MM.1S (cell line): Measurements from ENCODE around the gene ISL1.

Experiments used
- DNase-seq: peaks from one replicate; pipeline ENCODE4 v3.0.0-alpha.2; 2015
- H2AFZ ChIP-seq: fragments of 300-600 bp; sonication (generic); 2 replicates; pipeline ENCODE4 v1.6.0; 2016; ENCODE audit warnings: antibody characterized with exemption, low read length
- H3F3A ChIP-seq: fragments of 300-600 bp; sonication (generic); 2 replicates; pipeline ENCODE4 v1.6.1; 2016; ENCODE audit warnings: mild to moderate bottlenecking, antibody characterized with exemption, low read length, moderate library complexity, mixed read lengths; ENCODE audit not compliant: insufficient read depth
- H3K27ac ChIP-seq: fragments of 300-600 bp; sonication (generic); 2 replicates; pipeline ENCODE4 v1.5.1; 2016; ENCODE audit warnings: mild to moderate bottlenecking, low read length
- H3K27me3 ChIP-seq: fragments of 300-600 bp; sonication (generic); replicated peaks from 2 replicates; pipeline ENCODE4 v1.6.0; 2016; ENCODE audit warnings: low read length; ENCODE audit not compliant: insufficient read depth
- H3K36me3 ChIP-seq: fragments of 300-600 bp; sonication (generic); replicated peaks from 2 replicates; pipeline ENCODE4 v1.6.1; 2016; ENCODE audit warnings: mild to moderate bottlenecking, low read length, mixed read lengths; ENCODE audit not compliant: insufficient read depth
- H3K4me1 ChIP-seq: fragments of 300-600 bp; sonication (generic); 2 replicates; pipeline ENCODE4 v1.6.1; 2016; ENCODE audit warnings: low read length, mixed read lengths
- H3K4me2 ChIP-seq: fragments of 300-600 bp; sonication (generic); 2 replicates; pipeline ENCODE4 v1.6.0; 2016; ENCODE audit warnings: low read depth, low read length
- H3K4me3 ChIP-seq: fragments of 300-600 bp; sonication (generic); 2 replicates; pipeline ENCODE4 v1.5.1; 2016; ENCODE audit warnings: low read length, mixed read lengths
- H3K79me2 ChIP-seq: fragments of 300-600 bp; sonication (generic); 2 replicates; pipeline ENCODE4 v1.6.1; 2016; ENCODE audit warnings: mixed run types, low read length, mixed read lengths
- H3K9ac ChIP-seq: fragments of 300-600 bp; sonication (generic); 2 replicates; pipeline ENCODE4 v1.6.1; 2016; ENCODE audit warnings: low read length, mixed read lengths
- H3K9me2 ChIP-seq: fragments of 300-600 bp; sonication (generic); replicated peaks from 2 replicates; pipeline ENCODE4 v1.6.1; 2016; ENCODE audit warnings: mild to moderate bottlenecking, low read length, mixed read lengths; ENCODE audit not compliant: insufficient read depth
- H3K9me3 ChIP-seq: fragments of 300-600 bp; sonication (generic); replicated peaks from 2 replicates; pipeline ENCODE4 v1.6.1; 2016; ENCODE audit warnings: mild to moderate bottlenecking, low read length, mixed read lengths; ENCODE audit not compliant: insufficient read depth
- H4K20me1 ChIP-seq: fragments of 300-600 bp; sonication (generic); 2 replicates; pipeline ENCODE4 v1.6.1; 2016; ENCODE audit warnings: mild to moderate bottlenecking, low read length, moderate library complexity, mixed read lengths; ENCODE audit not compliant: insufficient read depth
- CTCF ChIP-seq: fragments of 300-600 bp; sonication (generic); IDR thresholded peaks from 2 replicates; pipeline ENCODE4 v1.5.1; 2016; ENCODE audit warnings: antibody characterized with exemption, low read length, mixed read lengths
- EZH2 ChIP-seq: fragments of 300-600 bp; sonication (generic); optimal IDR thresholded peaks from 2 replicates; pipeline ENCODE3; 2017; ENCODE audit warnings: low read depth, mild to moderate bottlenecking, antibody characterized with exemption, low read length, mixed read lengths
- EZH2phosphoT487 ChIP-seq: fragments of 300-600 bp; sonication (generic); IDR thresholded peaks from 2 replicates; pipeline ENCODE4 v1.6.1; 2018; ENCODE audit warnings: antibody characterized with exemption, low read length

ISL1 gene

GRCh38 chr5:51389577-51390463 is 6.6 kb downstream of the ISL1 start:
- no peak overlapping the region for H3K4me2 ChIP-seq
- DNase-seq, result no peak
- no peaks in the 10 kb centered on the region for H3K27me3 ChIP-seq
- H3K36me3 ChIP-seq, result no peaks in the 10 kb centered on the region
- H3K9me2 ChIP-seq, result no peaks in the 10 kb centered on the region
- H3K27ac ChIP-seq, result no peak overlapping the region
- no peaks in the 10 kb centered on the region for H3K4me1 ChIP-seq
- no peaks in the 10 kb centered on the region for H3K79me2 ChIP-seq
- H3F3A ChIP-seq, result no peaks in the 10 kb centered on the region
- no peaks in the 10 kb centered on the region for H3K9me3 ChIP-seq
- H3K4me3 ChIP-seq, result no peak overlapping the region
- no peak overlapping the region for H3K9ac ChIP-seq
- no peak overlapping the region for H2AFZ ChIP-seq
- no peaks in the 10 kb centered on the region for H4K20me1 ChIP-seq
- no peak for TF ChIP-seq CTCF
- TF ChIP-seq EZH2phosphoT487, result no peak
- TF ChIP-seq EZH2, result no peak

GRCh38 chr5:51391175-51391574 is 7.9 kb downstream of the ISL1 start:
- Histone ChIP-seq H3F3A (no peaks in the 10 kb centered on the region), H3K79me2 (no peaks in the 10 kb centered on the region), H3K4me1 (no peaks in the 10 kb centered on the region), H3K9me2 (no peaks in the 10 kb centered on the region), H4K20me1 (no peaks in the 10 kb centered on the region), H3K4me2 (no peak overlapping the region), H3K4me3 (no peak overlapping the region), H3K9me3 (no peaks in the 10 kb centered on the region), H2AFZ (no peak overlapping the region), H3K36me3 (no peaks in the 10 kb centered on the region), H3K27me3 (no peaks in the 10 kb centered on the region), H3K27ac (no peak overlapping the region), H3K9ac (no peak overlapping the region)
- DNase-seq, result no peak
- no peak for TF ChIP-seq EZH2phosphoT487
- TF ChIP-seq EZH2, result no peak

- Histone ChIP-seq H3K9me2 (no peaks in the 10 kb centered on the region), H3K27me3 (no peaks in the 10 kb centered on the region), H3K4me1 (no peaks in the 10 kb centered on the region)
Measured at GRCh38 chr5:51392689-51393199, 9.5 kb downstream of the ISL1 start.

More at GRCh38 chr5:51392689-51393199, 9.5 kb downstream of the ISL1 start:
- no peak overlapping the region for H3K27ac ChIP-seq
- H3K4me3 ChIP-seq, result no peak overlapping the region
- TF ChIP-seq CTCF (no peak), EZH2phosphoT487 (no peak), EZH2 (no peak)
- H3K4me2 ChIP-seq, result no peak overlapping the region
- no peaks in the 10 kb centered on the region for H3K9me3 ChIP-seq
- no peak overlapping the region for H3K9ac ChIP-seq
- no peak for DNase-seq
- H2AFZ ChIP-seq, result no peak overlapping the region
- no peaks in the 10 kb centered on the region for H3F3A ChIP-seq
- H3K79me2 ChIP-seq, result no peaks in the 10 kb centered on the region
- no peaks in the 10 kb centered on the region for H4K20me1 ChIP-seq
- H3K36me3 ChIP-seq, result no peaks in the 10 kb centered on the region
